K562 (cell line): Measurements from ENCODE around the gene RPL7L1. TPM values are rescaled to one million over a fixed set of nuclear protein-coding genes. Genes with fewer than 3 reads are reported as not detected.

ENCODE experiments used
- GABPA ChIP-seq: fragments of 200-800 bp; sonication (Bioruptor generic); conservative IDR thresholded peaks from 2 replicates; pipeline ENCODE4 v1.6.1; 2016; ENCODE audit warnings: low read depth, missing genetic modification characterization, missing compliant biosample characterization
- GATAD2A ChIP-seq: fragments of 450-650 bp; IDR thresholded peaks from 2 replicates; pipeline ENCODE4 v1.6.1; 2017
- ID3 ChIP-seq, 2 experiments: fragments of 250-450 bp in 1 of 2; fragments of 450-650 bp in 1 of 2; sonication (Bioruptor Pico) in 1 of 2; IDR thresholded peaks; 2 replicates each; pipeline versions ENCODE4 v1.6.1 to v1.8.0; 2016 to 2021; ENCODE audit warnings: mild to moderate bottlenecking in 2 of 2, moderate library complexity in 2 of 2, missing compliant biosample characterization in 1 of 2, missing genetic modification characterization in 1 of 2
- NBN ChIP-seq: fragments of 450-650 bp; IDR thresholded peaks from 2 replicates; pipeline ENCODE4 v1.6.1; 2016; ENCODE audit warnings: low read depth, mild to moderate bottlenecking
- NCOA1 ChIP-seq: fragments of 450-650 bp; IDR thresholded peaks from 2 replicates; pipeline ENCODE4 v1.6.1; 2016; ENCODE audit warnings: low read depth
- PHF21A ChIP-seq: fragments of 450-650 bp; IDR thresholded peaks from 2 replicates; pipeline ENCODE4 v1.6.1; 2017; ENCODE audit warnings: low read depth, borderline replicate concordance
- RCOR1 ChIP-seq, 2 experiments: IDR thresholded peaks; 2 replicates each; pipeline ENCODE4 v1.6.1; 2012; ENCODE audit warnings: low read depth in 2 of 2, low read length in 2 of 2, borderline replicate concordance in 1 of 2, improper control_type of control experiment in 1 of 2
- SLC30A9 ChIP-seq: fragments of 250-450 bp; sonication (Bioruptor Pico); IDR thresholded peaks from 2 replicates; pipeline ENCODE4 v1.8.0; 2022; ENCODE audit warnings: mild to moderate bottlenecking, moderate library complexity
- SMARCC2 ChIP-seq: fragments of 450-650 bp; IDR thresholded peaks from 2 replicates; pipeline ENCODE4 v1.6.1; 2017; ENCODE audit warnings: antibody characterized with exemption, moderate library complexity, mild to moderate bottlenecking, low read depth
- SP1 ChIP-seq: sonication (generic); formaldehyde crosslinking; IDR thresholded peaks from 2 replicates; pipeline ENCODE4 v1.8.1; 2022; ENCODE audit warnings: mild to moderate bottlenecking, missing genetic modification reagents
- TAL1 ChIP-seq: fragments of 450-650 bp; IDR thresholded peaks from 2 replicates; pipeline ENCODE4 v1.6.1; 2016; ENCODE audit warnings: mild to moderate bottlenecking
- TCF3 ChIP-seq: sonication (generic); formaldehyde crosslinking; IDR thresholded peaks from 2 replicates; pipeline ENCODE4 v1.4.0; 2020; ENCODE audit warnings: mild to moderate bottlenecking, missing genetic modification reagents
- WHSC1 ChIP-seq: IDR thresholded peaks from one replicate; pipeline ENCODE4 v1.6.1; 2012; ENCODE audit warnings: low read length, control low read depth, inconsistent platforms
- YBX1 ChIP-seq: fragments of 450-650 bp; IDR thresholded peaks from 2 replicates; pipeline ENCODE4 v1.7.1; 2016; ENCODE audit warnings: mild to moderate bottlenecking
- ZBTB12 ChIP-seq: fragments of 250-450 bp; sonication (Bioruptor Pico); IDR thresholded peaks from 2 replicates; pipeline ENCODE4 v1.4.0; 2020
- ZBTB34 ChIP-seq: fragments of 250-450 bp; sonication (Bioruptor Pico); IDR thresholded peaks from 2 replicates; pipeline ENCODE4 v1.8.0; 2021; ENCODE audit warnings: mild to moderate bottlenecking, moderate library complexity
- ZKSCAN3 ChIP-seq: fragments of 250-450 bp; sonication (Bioruptor Pico); IDR thresholded peaks from 2 replicates; pipeline ENCODE4 v1.4.0; 2020
- ZKSCAN8 ChIP-seq: fragments of 200-800 bp; sonication (Bioruptor generic); IDR thresholded peaks from 2 replicates; pipeline ENCODE4 v1.6.1; 2016; ENCODE audit warnings: missing genetic modification characterization, missing compliant biosample characterization
- ZNF134 ChIP-seq: fragments of 250-450 bp; sonication (Bioruptor Pico); conservative IDR thresholded peaks from 2 replicates; pipeline ENCODE4 v1.4.0; 2020
- ZNF444 ChIP-seq: fragments of 250-450 bp; sonication (Bioruptor Pico); IDR thresholded peaks from 2 replicates; pipeline ENCODE4 v1.4.0; 2020; ENCODE audit warnings: mild to moderate bottlenecking, moderate library complexity
- ZNF586 ChIP-seq: fragments of 450-650 bp; formaldehyde crosslinking; conservative IDR thresholded peaks from 2 replicates; pipeline ENCODE4 v1.4.0; 2020; ENCODE audit warnings: mild to moderate bottlenecking, moderate library complexity
- ZNF696 ChIP-seq: fragments of 250-450 bp; sonication (Bioruptor Pico); conservative IDR thresholded peaks from 2 replicates; pipeline ENCODE4 v1.4.0; 2020; ENCODE audit warnings: mild to moderate bottlenecking, moderate library complexity
- polyA plus RNA-seq, 8 experiments: library from polyadenylated mRNA; depleted of rRNA in 4 of 8; stranded (reverse) in 5 of 8; unstranded in 3 of 8; fragments of >200 nt; fragmentation: Nextera tagmentation in 2 of 8; fragmentation: Illumina TruSeq in 1 of 8; extraction: Ambion mirVana in 2 of 8; extraction: Trizol in 1 of 8; gene quantifications; 2 replicates each; pipeline versions ENCODE4 v1.2.1 to v1.2.3, GENCODE V29; 2011 to 2014; ENCODE audit warnings: inconsistent platforms in 1 of 8, missing spikeins in 1 of 8
- total RNA-seq, 7 experiments: library from RNA; depleted of rRNA in 6 of 7; stranded (reverse); fragments of >200 nt in 6 of 7; fragmentation: Illumina TruSeq in 2 of 7; extraction: Trizol in 2 of 7; gene quantifications; 2 replicates each; pipeline versions ENCODE4 v1.2.1 to v1.2.3, GENCODE V29; 2011 to 2021; ENCODE audit warnings: low replicate concordance in 1 of 7
- TF ChIP-seq, protein P1 (sequence below): conservative IDR thresholded peaks from 2 replicates; pipeline ENCODE4 v1.6.1; 2011; ENCODE audit warnings: low read depth, mild to moderate bottlenecking, low read length; ENCODE audit not compliant: control insufficient read depth
- TF ChIP-seq, protein P2 (sequence below): fragments of 450-650 bp; conservative IDR thresholded peaks from 2 replicates; pipeline ENCODE4 v1.6.1; 2016; ENCODE audit warnings: missing genetic modification characterization, low read depth, mild to moderate bottlenecking, missing compliant biosample characterization, moderate library complexity

The RPL7L1 gene
- total and polyA plus RNA-seq, 9 of the 15 experiments (the other 6 are each of a cell fraction or from before 2014, with no cell fraction given) = 129 to 259 (median 164) TPM

DNA sequence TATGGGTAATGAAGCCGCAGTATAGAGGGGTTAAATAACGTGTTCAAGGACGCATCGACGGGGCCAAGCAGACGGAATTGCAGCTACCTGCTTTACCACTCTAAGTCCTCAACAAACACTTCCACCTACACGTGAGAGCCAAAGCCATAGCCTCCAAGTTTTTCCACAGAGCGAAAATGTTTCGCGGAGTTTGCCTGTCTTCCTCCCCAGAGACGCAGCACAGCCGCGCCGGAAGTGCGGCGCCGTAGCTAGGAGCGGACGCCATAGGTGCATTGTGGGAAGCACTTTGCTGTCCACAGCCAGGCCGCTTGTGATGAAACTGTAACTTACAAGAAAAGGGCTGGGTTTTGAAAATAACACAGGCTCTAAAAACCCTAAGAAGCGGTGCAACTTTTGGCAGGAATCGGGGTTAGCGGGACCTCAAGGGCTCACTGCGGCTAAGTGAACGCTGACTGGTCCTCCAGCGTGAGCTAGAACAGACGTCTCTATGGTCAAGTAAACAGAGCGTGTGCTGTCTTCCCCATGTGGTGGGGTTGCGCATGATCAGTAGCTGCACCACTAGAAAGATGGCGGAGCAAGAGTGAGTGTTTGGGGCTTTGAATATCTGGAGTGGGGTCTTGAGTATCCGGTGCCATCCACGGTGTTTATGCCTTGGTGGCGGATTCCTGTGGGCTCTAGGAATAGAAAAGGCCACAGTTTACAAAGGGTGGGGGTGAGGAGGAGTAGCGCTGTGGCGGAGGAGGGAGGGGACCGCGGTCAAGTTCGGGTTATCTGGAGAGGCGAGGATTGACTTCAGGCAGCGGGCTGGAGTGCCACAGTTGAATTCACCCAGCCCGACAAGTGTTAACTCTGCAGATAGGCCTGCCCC, at the start of gene RPL7L1 (continued):
- TF ChIP-seq ZKSCAN8 (CRISPR knock-in tag) (peak; percentile 34; the same call in 1 of the 2 replicates), NBN (peak; percentile 75), TAL1 (peak; percentile 19; the same call in 1 of the 2 replicates), GABPA (tag) (peak; percentile 98), ZNF586 (no peak), SLC30A9 (CRISPR knock-in tag) (no peak), SMARCC2 (no peak), RCOR1 (IDR thresholded peaks at IDR 0.05; ENCODE audit: borderline replicate concordance in 1 of 2, low read depth in 2 of 2, low read length in 2 of 2) (peak in 1 of 2 experiments; percentile 18; a peak in 2 of 4 replicates), ID3 (CRISPR knock-in tag; IDR thresholded peaks at IDR 0.05) (no peak), ID3 (tag; IDR thresholded peaks at IDR 0.05) (peak; percentile 74), ZNF444 (CRISPR knock-in tag) (no peak), ZKSCAN3 (CRISPR knock-in tag) (no peak), ZBTB34 (no peak), ZNF134 (CRISPR knock-in tag) (0 out of 2 replicates have a peak, but pooled peaks have one; percentile 7), ZNF696 (CRISPR knock-in tag) (no peak), TCF3 (CRISPR knock-in tag) (peak; percentile 21), ZBTB12 (peak; percentile 90), WHSC1 (no peak), NCOA1 (peak; percentile 20; the same call in 1 of the 2 replicates), SP1 (CRISPR knock-in tag) (peak; percentile 74), YBX1 (no peak), PHF21A (peak; percentile 40; the same call in 1 of the 2 replicates), GATAD2A (peak; percentile 76)
- TF ChIP-seq, protein P1, sequence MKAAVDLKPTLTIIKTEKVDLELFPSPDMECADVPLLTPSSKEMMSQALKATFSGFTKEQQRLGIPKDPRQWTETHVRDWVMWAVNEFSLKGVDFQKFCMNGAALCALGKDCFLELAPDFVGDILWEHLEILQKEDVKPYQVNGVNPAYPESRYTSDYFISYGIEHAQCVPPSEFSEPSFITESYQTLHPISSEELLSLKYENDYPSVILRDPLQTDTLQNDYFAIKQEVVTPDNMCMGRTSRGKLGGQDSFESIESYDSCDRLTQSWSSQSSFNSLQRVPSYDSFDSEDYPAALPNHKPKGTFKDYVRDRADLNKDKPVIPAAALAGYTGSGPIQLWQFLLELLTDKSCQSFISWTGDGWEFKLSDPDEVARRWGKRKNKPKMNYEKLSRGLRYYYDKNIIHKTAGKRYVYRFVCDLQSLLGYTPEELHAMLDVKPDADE = 0 out of 2 replicates have a peak, but pooled peaks have one; percentile 48
- TF ChIP-seq, protein P2, sequence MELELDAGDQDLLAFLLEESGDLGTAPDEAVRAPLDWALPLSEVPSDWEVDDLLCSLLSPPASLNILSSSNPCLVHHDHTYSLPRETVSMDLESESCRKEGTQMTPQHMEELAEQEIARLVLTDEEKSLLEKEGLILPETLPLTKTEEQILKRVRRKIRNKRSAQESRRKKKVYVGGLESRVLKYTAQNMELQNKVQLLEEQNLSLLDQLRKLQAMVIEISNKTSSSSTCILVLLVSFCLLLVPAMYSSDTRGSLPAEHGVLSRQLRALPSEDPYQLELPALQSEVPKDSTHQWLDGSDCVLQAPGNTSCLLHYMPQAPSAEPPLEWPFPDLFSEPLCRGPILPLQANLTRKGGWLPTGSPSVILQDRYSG (tag) = peak; percentile 66
